ENCODE measurements around the gene TLR9.

TLR9 gene

GRCh38 chr3:52233108-52233591, 7.7 kb upstream of the TLR9 start:
- no peak for DNase-seq (ENCODE audit: low read depth in 1 of 2, low spot score in 1 of 2)

GRCh38 chr3:52232279-52233107, 7.0 kb upstream of the TLR9 start:
- no peak for DNase-seq (ENCODE audit: low read depth in 1 of 2, low spot score in 1 of 2)

- peak; percentile 84 to 91 for DNase-seq (ENCODE audit: low read depth in 1 of 2, low spot score in 1 of 2)
Observed at GRCh38 chr3:52231502-52232278, 6.2 kb upstream of the TLR9 start.

- no peak for DNase-seq (ENCODE audit: low read depth in 1 of 2, low spot score in 1 of 2)
Observed at GRCh38 chr3:52230889-52231499, 5.5 kb upstream of the TLR9 start.

- no peak for DNase-seq (ENCODE audit: low read depth in 1 of 2, low spot score in 1 of 2)
Observed at GRCh38 chr3:52230461-52230860, 5.0 kb upstream of the TLR9 start.

GRCh38 chr3:52229656-52230055, 4.2 kb upstream of the TLR9 start:
- no peak for DNase-seq (ENCODE audit: low read depth in 1 of 2, low spot score in 1 of 2)

GRCh38 chr3:52228751-52229291, 3.4 kb upstream of the TLR9 start:
- DNase-seq (ENCODE audit: low read depth in 1 of 2, low spot score in 1 of 2) = no peak

- DNase-seq (ENCODE audit: low read depth in 1 of 2, low spot score in 1 of 2) = no peak
Observed at GRCh38 chr3:52228266-52228665, 2.8 kb upstream of the TLR9 start.

GRCh38 chr3:52227766-52228165, 2.3 kb upstream of the TLR9 start:
- no peak for DNase-seq (ENCODE audit: low read depth in 1 of 2, low spot score in 1 of 2)

- no peak for DNase-seq (ENCODE audit: low read depth in 1 of 2, low spot score in 1 of 2)
Observed at GRCh38 chr3:52227117-52227516, 1.7 kb upstream of the TLR9 start.

GRCh38 chr3:52226229-52226817, 878 bp upstream of the TLR9 start:
- DNase-seq (ENCODE audit: low read depth in 1 of 2, low spot score in 1 of 2) = no peak

GRCh38 chr3:52223449-52224408, 1.7 kb downstream of the TLR9 start:
- no peak for DNase-seq (ENCODE audit: low read depth in 1 of 2, low spot score in 1 of 2)

- no peak for DNase-seq (ENCODE audit: low read depth in 1 of 2, low spot score in 1 of 2)
Observed at GRCh38 chr3:52222319-52223221, 2.9 kb downstream of the TLR9 start.

- no peak for DNase-seq (ENCODE audit: low read depth in 1 of 2, low spot score in 1 of 2)
Observed at GRCh38 chr3:52221563-52222318, 3.7 kb downstream of the TLR9 start.

GRCh38 chr3:52221141-52221562, 4.3 kb downstream of the TLR9 start:
- no peak for DNase-seq (ENCODE audit: low read depth in 1 of 2, low spot score in 1 of 2)

GRCh38 chr3:52220380-52221026, 4.9 kb downstream of the TLR9 start:
- DNase-seq (ENCODE audit: low read depth in 1 of 2, low spot score in 1 of 2) = peak; percentile 85 to 87

GRCh38 chr3:52218937-52219650, 6.4 kb downstream of the TLR9 start:
- DNase-seq (ENCODE audit: low read depth in 1 of 2, low spot score in 1 of 2) = no peak

Measured in activated CD4-positive, alpha-beta T cell treated with anti-CD3 and anti-CD28 coated beads, Interleukin-2, amount 50 U/mL, for 24 hours (primary cell).